GM12874 (cell line): Measurements from ENCODE around the gene MGAT1.

Experiments used
- TF ChIP-seq, protein P1 (sequence below): IDR thresholded peaks from 2 replicates; pipeline ENCODE4 v1.5.1; 2011; ENCODE audit warnings: low read depth, mild to moderate bottlenecking, control low read depth, low read length, moderate library complexity; ENCODE audit not compliant: insufficient read depth

MGAT1 gene

DNA sequence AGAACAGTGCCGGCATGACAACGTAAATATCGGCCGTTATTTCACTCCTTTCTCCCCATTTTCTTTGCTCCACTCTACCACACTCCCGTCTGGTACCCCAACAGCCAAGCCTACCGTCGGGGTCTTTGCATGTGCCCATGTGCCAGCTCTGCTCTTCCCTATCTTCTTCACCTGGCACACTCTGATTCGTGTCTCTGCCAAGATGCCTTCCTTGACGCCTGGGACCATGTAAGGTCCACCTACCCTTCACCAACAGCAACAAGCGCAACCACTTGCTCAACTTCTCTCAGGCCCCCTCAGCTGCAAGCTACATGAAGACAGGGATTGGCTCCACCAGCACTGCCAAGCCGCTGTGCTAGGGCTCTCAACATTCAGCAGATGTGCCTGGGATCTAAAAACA, 4.4 kb downstream of the MGAT1 start:
- TF ChIP-seq, protein P1, sequence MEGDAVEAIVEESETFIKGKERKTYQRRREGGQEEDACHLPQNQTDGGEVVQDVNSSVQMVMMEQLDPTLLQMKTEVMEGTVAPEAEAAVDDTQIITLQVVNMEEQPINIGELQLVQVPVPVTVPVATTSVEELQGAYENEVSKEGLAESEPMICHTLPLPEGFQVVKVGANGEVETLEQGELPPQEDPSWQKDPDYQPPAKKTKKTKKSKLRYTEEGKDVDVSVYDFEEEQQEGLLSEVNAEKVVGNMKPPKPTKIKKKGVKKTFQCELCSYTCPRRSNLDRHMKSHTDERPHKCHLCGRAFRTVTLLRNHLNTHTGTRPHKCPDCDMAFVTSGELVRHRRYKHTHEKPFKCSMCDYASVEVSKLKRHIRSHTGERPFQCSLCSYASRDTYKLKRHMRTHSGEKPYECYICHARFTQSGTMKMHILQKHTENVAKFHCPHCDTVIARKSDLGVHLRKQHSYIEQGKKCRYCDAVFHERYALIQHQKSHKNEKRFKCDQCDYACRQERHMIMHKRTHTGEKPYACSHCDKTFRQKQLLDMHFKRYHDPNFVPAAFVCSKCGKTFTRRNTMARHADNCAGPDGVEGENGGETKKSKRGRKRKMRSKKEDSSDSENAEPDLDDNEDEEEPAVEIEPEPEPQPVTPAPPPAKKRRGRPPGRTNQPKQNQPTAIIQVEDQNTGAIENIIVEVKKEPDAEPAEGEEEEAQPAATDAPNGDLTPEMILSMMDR, result no peak

DNA sequence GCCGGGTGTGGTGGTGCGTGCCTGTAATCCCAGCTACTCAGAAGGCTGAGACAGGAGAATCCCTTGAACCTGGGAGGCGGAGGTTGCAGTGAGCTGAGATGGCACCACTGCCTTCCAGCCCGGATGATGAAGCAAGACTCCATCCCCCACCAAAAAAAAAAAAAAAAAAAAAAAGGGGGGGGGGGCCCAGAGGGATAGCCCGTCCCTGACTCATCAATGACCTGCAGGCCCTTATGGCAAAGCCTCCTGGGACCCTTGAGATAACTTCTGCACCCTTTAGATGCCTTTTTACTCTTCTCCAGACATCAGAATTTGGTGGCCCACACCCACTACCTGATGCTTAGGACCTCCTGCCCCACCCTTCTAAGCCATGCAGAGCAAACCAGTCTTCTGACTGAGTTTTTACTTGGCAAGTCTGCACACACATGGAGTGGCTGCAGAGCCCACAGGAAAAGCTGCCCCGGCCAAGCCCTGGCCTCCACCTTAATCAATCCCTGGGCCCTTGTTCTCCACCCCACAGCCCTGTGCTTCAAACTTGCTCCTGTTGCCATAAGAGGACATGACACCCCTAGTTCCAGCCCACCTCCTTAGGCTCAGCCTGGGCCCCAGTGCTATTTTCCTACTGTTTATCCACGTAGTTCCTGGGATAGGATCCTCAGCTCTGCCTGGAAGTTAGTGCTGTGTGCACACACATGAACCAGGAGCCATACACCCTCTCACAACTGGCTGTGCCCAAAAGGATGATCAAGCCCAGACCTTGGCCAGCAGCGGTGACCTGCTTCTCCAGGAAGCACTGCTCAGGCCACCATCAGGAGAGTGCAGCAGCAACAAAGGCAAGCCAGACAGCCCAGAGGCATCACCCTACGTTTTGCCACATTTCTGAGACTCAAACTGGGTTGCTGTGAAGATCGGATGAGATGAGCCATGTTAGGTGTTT, 5.1 kb downstream of the MGAT1 start:
- TF ChIP-seq, protein P1, result no peak

DNA sequence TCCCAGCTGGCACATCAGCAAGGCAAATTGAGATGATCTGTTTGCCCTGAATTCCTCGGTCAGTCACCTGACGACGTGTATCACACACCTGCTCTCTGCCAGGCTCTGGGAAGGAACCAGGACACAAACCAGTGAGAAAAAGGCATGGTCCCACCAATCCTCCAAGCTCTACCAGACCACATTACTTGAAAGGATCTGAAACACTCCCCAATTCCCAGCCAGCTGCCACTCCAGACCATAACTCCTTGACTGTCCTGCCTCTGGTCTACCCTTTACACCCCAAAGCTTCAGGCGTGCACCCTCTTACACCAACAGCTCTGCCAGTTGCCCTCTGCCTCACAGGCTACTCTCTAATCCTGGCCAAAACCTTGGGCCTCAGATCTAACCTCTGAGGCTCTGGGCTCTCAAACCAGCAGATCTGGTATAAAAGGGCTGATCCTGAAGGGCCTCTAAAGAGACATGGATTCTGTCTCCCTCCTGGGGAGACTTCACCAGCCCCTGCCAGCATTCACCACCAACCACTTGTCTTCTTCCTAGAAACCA, 6.8 kb downstream of the MGAT1 start:
- TF ChIP-seq, protein P1, result no peak

DNA sequence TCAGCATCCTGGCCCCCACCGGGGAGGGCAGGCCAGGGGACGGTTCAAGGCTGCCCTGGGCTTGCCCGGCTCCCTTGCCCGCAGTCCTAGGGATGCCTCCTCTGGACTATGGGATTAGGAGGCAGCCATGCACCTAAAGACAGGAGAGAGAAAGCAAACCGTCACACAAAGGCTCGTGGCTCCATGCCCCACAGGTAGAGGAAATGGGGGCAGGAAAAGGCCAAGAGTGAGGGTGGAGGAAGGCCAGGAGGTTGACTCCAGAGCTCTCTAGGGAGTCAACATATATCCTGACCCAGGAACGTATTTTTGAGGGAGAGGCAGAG, 9.7 kb downstream of the MGAT1 start:
- TF ChIP-seq, protein P1, result no peak

DNA sequence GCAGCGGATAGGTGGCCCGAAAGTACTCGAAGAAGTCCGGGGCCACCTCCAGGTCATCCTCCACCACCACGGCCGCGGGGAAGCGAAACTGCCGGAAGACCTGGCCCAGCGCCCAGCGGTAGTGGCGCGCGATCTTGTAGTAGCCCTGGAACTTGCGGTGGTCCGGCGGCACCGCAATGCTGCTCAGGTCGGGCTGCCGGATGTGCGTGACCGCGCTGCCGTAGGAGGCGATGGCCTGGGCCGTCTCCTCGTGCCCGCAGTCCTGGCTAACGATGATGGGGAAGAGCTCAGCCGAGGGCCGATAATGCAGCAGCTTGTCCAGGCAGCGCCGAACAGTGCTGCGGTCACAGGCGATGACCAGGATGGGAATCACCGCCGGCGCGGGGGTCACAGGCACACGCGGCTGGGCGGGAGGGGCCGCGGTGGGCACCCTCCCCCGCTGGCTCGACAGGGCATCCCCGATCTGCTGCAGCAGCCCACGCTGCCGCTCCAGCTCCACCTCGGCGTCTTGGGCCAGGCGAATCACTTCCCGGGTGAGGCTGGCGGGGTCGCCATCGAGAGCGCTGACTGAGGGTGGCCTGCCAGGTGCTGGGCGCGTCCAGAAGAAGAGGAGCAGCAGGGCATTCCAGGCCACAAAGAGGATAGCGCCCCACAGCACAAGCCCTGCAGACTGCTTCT, 10.2 kb downstream of the MGAT1 start:
- TF ChIP-seq, protein P1, result no peak

DNA sequence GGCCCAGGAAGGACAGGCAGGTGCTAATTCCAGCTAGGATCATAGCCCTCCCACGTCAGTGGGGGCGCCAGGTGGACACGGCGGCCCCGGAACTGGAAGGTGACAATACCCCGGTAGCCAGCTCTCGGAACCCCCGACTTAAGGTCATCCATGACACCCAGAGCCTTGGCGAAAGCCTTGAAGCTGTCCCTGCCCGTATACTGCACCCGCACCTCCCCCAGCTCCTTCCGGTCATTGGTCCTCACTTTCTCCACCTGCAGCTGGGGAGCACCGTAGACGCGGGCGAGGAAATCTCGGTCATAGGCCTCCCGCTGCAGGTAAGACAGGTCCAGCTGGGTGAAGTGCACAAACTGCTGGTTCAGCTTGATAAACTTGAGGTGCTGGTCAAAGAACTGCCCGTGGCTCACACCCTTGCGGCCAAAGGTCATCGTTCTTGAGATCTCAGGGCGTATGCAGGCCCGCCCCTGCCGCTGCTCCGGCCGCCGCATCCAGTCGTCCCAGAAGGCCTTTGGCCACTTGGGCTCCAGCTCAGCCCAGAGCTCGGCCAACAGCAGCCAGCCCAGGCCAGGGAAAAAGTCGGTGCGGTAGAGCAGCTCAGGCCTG, 10.9 kb downstream of the MGAT1 start:
- TF ChIP-seq, protein P1, result no peak

DNA sequence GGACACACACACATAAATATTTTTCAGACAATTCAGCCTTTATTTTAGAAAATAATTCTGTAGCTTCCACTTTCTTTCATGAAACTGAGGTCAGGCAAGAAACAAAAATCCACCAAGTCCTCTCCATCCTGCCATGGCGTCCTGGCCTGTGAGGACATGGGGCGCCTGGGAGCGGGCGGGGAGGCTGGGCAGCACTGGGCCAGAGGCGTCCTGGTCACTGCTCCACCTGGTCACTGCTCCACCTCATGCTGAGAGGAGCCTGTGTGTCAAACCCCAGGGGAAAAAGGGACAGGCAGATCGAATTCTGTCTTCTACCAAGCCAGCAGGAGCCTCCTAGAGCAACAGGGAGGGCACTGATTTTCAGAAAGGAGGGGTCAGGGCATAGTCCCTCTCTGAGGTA, 12.1 kb downstream of the MGAT1 start:
- TF ChIP-seq, protein P1, result no peak
